AG04449 (cell line): ENCODE results near the gene THSD4.

Source experiments
- CTCF ChIA-PET: fragments of 350-600 bp; formaldehyde crosslinking; extraction: SDS; loops from one replicate; lab custom pipeline; 2021; ENCODE audit warnings: antibody characterized with exemption; lab: Yijun Ruan, JAX
- POLR2A ChIA-PET: fragments of 400-600, 350-600 bp; formaldehyde crosslinking; extraction: SDS; loops from one replicate; lab custom pipeline; 2020; ENCODE audit warnings: antibody characterized with exemption, inconsistent platforms; lab: Yijun Ruan, JAX
- DNase-seq: peaks from one replicate; pipeline ENCODE4 v3.0.0-alpha.2; 2010; ENCODE audit warnings: low read depth, low spot score
- H3K4me3 ChIP-seq: 2 replicates; pipeline ENCODE4 v1.5.1; 2011; ENCODE audit warnings: low read depth, mild to moderate bottlenecking, control low read depth, low read length
- CTCF ChIP-seq: IDR thresholded peaks from one replicate; pipeline ENCODE4 v1.5.1; 2011; ENCODE audit warnings: mild to moderate bottlenecking, moderate library complexity, low read length, control low read depth, inconsistent platforms; ENCODE audit not compliant: insufficient read depth; ENCODE audit errors: missing control alignments

The THSD4 gene

GRCh38 chr15:71648095-71648494 is 532.8 kb downstream of the THSD4 start:
- DNase-seq: no peak
- POLR2A ChIA-PET: no interaction called here
- CTCF ChIA-PET: interaction anchor here (1.5 to 6.1 kb wide), 2 partner anchors 19 to 197 kb away, joined by 3 to 71 read pairs; no protein-coding TSS in a partner anchor
- no peak overlapping the region for H3K4me3 ChIP-seq
- TF ChIP-seq CTCF: no peak

- no peak for DNase-seq
- no peak overlapping the region for H3K4me3 ChIP-seq
- ChIA-PET POLR2A (no interaction called here), CTCF (interaction anchor here (6.1 kb wide), 1 partner anchor 199 kb away, joined by 71 read pairs; no protein-coding TSS in a partner anchor)
- no peak for TF ChIP-seq CTCF
These were observed 534.6 kb downstream of the THSD4 start for GRCh38 chr15:71649894-71650293.

GRCh38 chr15:71650603-71651002 is 535.3 kb downstream of the THSD4 start:
- H3K4me3 ChIP-seq: no peak overlapping the region
- ChIA-PET POLR2A (no interaction called here), CTCF (interaction anchor here (1.0 to 6.1 kb wide), 12 partner anchors 11 to 213 kb away, joined by 3 to 71 read pairs (median 5); no protein-coding TSS in a partner anchor)
- no peak for DNase-seq
- TF ChIP-seq CTCF: no peak

- ChIA-PET CTCF (interaction anchor here (0.7 to 6.1 kb wide), 30 partner anchors 10 to 543 kb away, joined by 3 to 71 read pairs (median 4); no protein-coding TSS in a partner anchor), POLR2A (no interaction called here)
- no peak overlapping the region for H3K4me3 ChIP-seq
- peak; percentile 63 for TF ChIP-seq CTCF
- DNase-seq: peak; percentile 69
These were observed 536.5 kb downstream of the THSD4 start for GRCh38 chr15:71651750-71652186.

- ChIA-PET CTCF (interaction anchor here (0.9 to 6.1 kb wide), 14 partner anchors 8 to 268 kb away, joined by 3 to 71 read pairs (median 6); no protein-coding TSS in a partner anchor), POLR2A (no interaction called here)
- DNase-seq: no peak
- no peak for TF ChIP-seq CTCF
- H3K4me3 ChIP-seq: no peak overlapping the region
These were observed 538.9 kb downstream of the THSD4 start for GRCh38 chr15:71654042-71654719.

- TF ChIP-seq CTCF: no peak
- DNase-seq: no peak
- H3K4me3 ChIP-seq: no peak overlapping the region
- ChIA-PET CTCF (interaction anchor here (1.1 to 5.3 kb wide), 3 partner anchors 16 to 210 kb away, joined by 3 to 38 read pairs (median 3); no protein-coding TSS in a partner anchor), POLR2A (no interaction called here)
These were observed 539.5 kb downstream of the THSD4 start for GRCh38 chr15:71654720-71655174.
